Prostate gland (tissue), 2 donors: ENCODE results near the gene UBAP2L. TPM values are rescaled to one million over a fixed set of nuclear protein-coding genes. Genes with fewer than 3 reads are reported as not detected.
"Not testable (repeated sequence)": the region's sequence is repeated elsewhere in the genome, so short reads cannot be mapped to it uniquely, and the experiment has no call there.

Experiments
- DNase-seq: peaks from one replicate; pipeline ENCODE4 v3.0.0-alpha.2; 2019; ENCODE audit warnings: low spot score
- H3K27ac ChIP-seq, 2 donors: fragments of 200-600 bp; sonication (generic); 2 replicates each; pipeline ENCODE4 v1.5.1; 2017 to 2019
- H3K27me3 ChIP-seq: fragments of 200-600 bp; sonication (generic); replicated peaks from 2 replicates; pipeline ENCODE4 v1.5.1; 2019; ENCODE audit not compliant: insufficient read depth
- H3K36me3 ChIP-seq, 2 donors: fragments of 200-600 bp; sonication (generic); 1 replicate in 1 of 2; 2 replicates in 1 of 2; pipeline versions ENCODE4 v1.5.1 to v1.8.1; 2017 to 2019
- H3K4me1 ChIP-seq: fragments of 200-600 bp; sonication (generic); replicated peaks from 2 replicates; pipeline ENCODE4 v1.5.1; 2019
- H3K4me3 ChIP-seq, 2 donors: fragments of 200-600 bp; sonication (generic); 2 replicates each; pipeline ENCODE4 v1.5.1; 2017 to 2019
- H3K9me3 ChIP-seq: fragments of 200-600 bp; sonication (generic); 2 replicates; pipeline ENCODE4 v1.5.1; 2017
- POLR2A ChIP-seq: fragments of 450-650 bp; IDR thresholded peaks from one replicate; pipeline ENCODE4 v1.6.1; 2016; ENCODE audit warnings: antibody characterized with exemption, mild to moderate bottlenecking
- POLR2AphosphoS5 ChIP-seq: sonication (generic); formaldehyde crosslinking; IDR thresholded peaks from one replicate; pipeline ENCODE4 v1.6.1; 2017; ENCODE audit warnings: antibody characterized with exemption
- WGBS: methylation state at CpG from one replicate; pipeline ENCODE4 v1.1.5; 2018; 5-methylcytosine and 5-hydroxymethylcytosine counted together
- intact Hi-C: fragments of 100-400 bp; cut with DNase I; formaldehyde crosslinking; loops from one replicate; pipeline ENCODE4 v1.14.2; 2022
- total RNA-seq, 2 donors: library from RNA; depleted of rRNA; stranded (reverse); fragments of >200 nt; gene quantifications; one replicate each; pipeline ENCODE4 v1.1.0, GENCODE V29; 2016
- TF ChIP-seq, protein P1 (sequence below), 4 experiments: fragments of 200-600 bp in 2 of 4; fragments of 450-650 bp in 2 of 4; sonication (generic) in 2 of 4; IDR thresholded peaks; 1 replicate in 3 of 4; 2 replicates in 1 of 4; pipeline ENCODE4 v1.5.1; 2016 to 2019; ENCODE audit warnings: antibody characterized with exemption in 4 of 4, mild to moderate bottlenecking in 2 of 4, moderate library complexity in 2 of 4

The UBAP2L gene
- total RNA-seq, 2 donors from 2014 or later, result 51.1 to 121 TPM

DNA sequence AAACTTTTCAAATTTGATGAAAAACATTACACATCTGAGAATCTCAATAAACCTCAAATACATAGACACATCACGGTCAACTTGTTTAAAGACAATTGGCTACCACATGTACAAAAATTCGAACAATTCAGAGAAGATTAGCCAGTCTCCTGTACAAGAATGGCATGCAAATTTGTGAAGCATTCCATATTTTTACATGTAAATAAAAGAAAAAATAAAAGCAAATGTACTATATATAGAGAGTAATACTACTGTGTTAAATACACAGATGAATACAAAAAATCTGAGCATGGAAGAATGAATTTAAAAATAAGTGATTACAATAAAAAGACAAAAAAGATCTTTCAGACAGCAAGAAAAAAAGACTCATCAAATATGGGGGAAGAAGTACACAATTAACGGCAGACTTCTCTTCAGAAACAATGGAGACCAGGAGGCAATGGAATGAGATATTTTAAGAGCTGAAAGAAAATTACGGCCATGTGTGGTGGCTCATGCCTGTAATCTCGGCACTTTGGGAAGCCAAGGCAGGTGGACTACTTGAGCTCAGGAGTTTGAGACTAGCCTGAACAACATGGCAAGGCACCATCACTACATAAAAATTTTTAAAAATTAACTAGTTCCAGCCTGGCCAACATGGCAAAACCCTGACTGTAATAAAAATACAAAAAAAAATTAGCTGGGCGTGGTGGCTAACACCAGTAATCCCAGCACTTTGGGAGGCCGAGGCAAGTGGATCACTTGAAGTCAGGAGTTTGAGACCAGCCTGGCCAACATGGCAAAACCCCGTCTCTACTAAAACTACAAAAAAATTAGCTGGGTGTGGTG is 74.9 kb downstream of the UBAP2L start:
- Histone ChIP-seq H3K36me3 (no peaks in the 10 kb centered on the region), H3K27ac (no peak overlapping the region), H3K4me1 (no peaks in the 10 kb centered on the region), H3K4me3 (no peak overlapping the region), H3K27me3 (no peaks in the 10 kb centered on the region), H3K9me3 (no peaks in the 10 kb centered on the region)
- intact Hi-C loops, result no loop called here
- TF ChIP-seq, protein P1, sequence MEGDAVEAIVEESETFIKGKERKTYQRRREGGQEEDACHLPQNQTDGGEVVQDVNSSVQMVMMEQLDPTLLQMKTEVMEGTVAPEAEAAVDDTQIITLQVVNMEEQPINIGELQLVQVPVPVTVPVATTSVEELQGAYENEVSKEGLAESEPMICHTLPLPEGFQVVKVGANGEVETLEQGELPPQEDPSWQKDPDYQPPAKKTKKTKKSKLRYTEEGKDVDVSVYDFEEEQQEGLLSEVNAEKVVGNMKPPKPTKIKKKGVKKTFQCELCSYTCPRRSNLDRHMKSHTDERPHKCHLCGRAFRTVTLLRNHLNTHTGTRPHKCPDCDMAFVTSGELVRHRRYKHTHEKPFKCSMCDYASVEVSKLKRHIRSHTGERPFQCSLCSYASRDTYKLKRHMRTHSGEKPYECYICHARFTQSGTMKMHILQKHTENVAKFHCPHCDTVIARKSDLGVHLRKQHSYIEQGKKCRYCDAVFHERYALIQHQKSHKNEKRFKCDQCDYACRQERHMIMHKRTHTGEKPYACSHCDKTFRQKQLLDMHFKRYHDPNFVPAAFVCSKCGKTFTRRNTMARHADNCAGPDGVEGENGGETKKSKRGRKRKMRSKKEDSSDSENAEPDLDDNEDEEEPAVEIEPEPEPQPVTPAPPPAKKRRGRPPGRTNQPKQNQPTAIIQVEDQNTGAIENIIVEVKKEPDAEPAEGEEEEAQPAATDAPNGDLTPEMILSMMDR (IDR thresholded peaks at IDR 0.05), result no peak
- no peak for TF ChIP-seq POLR2A
- 78% methylated on average over 8 of the region's 8 CpGs for WGBS
- no peak for DNase-seq

DNA sequence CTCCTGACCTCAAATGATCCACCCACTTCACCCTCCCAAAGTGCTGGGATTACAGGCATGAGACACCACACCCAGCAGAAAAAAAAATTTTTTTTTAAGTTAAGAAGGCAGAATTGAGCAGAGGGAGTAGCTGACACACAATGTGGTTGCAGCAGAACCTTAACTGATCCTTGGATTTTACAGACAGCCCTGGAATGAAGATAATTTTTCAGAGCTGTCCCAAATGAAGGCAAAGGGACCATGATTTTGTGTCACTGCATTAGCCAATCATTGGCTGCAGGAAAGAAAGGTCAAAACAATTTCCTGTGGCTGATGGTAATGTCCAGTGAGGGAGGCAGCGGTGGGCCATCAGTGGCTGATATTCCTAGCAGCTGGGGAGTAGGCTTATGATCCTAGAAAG is 80.8 kb downstream of the UBAP2L start:
- no peak for TF ChIP-seq POLR2AphosphoS5
- TF ChIP-seq, protein P1 (IDR thresholded peaks at IDR 0.05), result no peak
- no peak for TF ChIP-seq POLR2A
- Histone ChIP-seq H3K27me3 (no peaks in the 10 kb centered on the region), H3K27ac (no peak overlapping the region), H3K4me1 (no peaks in the 10 kb centered on the region), H3K9me3 (no peaks in the 10 kb centered on the region), H3K36me3 (no peaks in the 10 kb centered on the region), H3K4me3 (no peak overlapping the region)
- WGBS, result 83% methylated on average over 1 of the region's 1 CpG
- no peak for DNase-seq
- intact Hi-C loops, result no loop called here

DNA sequence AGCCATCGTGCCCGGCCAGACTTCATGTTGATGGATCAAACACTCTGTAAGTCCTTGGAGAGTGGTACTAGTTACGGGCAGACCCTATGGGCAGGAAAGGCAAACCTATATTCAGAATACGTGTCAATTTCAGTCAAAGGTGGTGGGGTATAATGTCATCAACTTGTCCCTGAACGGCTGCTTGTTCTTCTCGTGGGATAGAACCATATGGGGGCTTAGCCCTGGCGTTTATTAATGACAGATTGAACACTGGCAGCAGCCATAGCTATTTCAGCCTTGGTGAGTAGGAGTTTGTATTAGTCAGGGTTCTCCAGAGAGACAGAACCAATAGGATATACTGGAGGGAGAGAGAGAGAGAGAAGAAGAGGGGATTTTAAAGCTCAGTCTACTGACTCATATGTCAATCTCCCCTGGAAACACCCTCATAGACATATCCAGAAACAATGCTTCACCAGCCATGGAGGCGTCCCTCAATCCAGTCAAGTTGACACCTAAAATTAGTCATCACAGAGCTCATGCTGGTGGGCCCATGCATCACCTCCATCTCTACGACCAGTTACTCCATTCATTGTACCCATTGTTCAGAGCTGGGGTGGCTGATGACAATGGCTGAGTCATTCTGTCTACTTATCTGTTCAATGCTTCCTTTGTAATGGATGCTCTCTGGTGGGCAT is 84.0 kb downstream of the UBAP2L start:
- TF ChIP-seq POLR2AphosphoS5, result no peak
- TF ChIP-seq POLR2A, result no peak
- TF ChIP-seq, protein P1 (IDR thresholded peaks at IDR 0.05), result no peak
- H3K27ac ChIP-seq, result no peak overlapping the region
- no peaks in the 10 kb centered on the region for H3K36me3 ChIP-seq
- no peaks in the 10 kb centered on the region for H3K9me3 ChIP-seq
- no peaks in the 10 kb centered on the region for H3K4me1 ChIP-seq
- WGBS, result 94% methylated on average over 9 of the region's 9 CpGs
- H3K27me3 ChIP-seq, result no peaks in the 10 kb centered on the region
- intact Hi-C loops, result no loop called here
- H3K4me3 ChIP-seq, result no peak overlapping the region
- DNase-seq, result no peak

DNA sequence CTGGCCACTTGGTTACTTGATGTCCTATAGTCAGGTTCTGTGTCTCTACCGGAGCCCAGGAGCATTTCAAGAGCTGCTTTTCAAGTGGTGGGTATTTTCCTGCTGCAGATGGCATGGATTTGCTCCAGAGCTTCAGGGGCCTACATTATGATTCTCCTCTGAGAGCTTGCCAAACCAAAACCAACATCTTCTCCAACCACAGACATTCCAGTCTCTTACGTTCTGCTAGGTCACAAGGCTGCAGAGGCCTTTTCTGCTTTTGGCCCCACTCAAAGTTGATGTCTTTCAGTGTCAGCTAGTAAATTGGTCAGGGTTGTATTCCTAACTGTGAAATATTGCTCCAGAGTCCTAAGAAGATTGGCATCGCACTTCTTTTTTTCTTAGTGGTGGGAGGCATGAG is 85.4 kb downstream of the UBAP2L start:
- WGBS, result 81% methylated on average over 3 of the region's 3 CpGs
- Histone ChIP-seq H3K4me3 (no peak overlapping the region), H3K27ac (no peak overlapping the region), H3K36me3 (no peaks in the 10 kb centered on the region), H3K27me3 (no peaks in the 10 kb centered on the region), H3K9me3 (no peaks in the 10 kb centered on the region), H3K4me1 (no peaks in the 10 kb centered on the region)
- no peak for DNase-seq
- intact Hi-C loops, result no loop called here
- no peak for TF ChIP-seq POLR2AphosphoS5
- TF ChIP-seq, protein P1 (IDR thresholded peaks at IDR 0.05), result no peak
- no peak for TF ChIP-seq POLR2A

DNA sequence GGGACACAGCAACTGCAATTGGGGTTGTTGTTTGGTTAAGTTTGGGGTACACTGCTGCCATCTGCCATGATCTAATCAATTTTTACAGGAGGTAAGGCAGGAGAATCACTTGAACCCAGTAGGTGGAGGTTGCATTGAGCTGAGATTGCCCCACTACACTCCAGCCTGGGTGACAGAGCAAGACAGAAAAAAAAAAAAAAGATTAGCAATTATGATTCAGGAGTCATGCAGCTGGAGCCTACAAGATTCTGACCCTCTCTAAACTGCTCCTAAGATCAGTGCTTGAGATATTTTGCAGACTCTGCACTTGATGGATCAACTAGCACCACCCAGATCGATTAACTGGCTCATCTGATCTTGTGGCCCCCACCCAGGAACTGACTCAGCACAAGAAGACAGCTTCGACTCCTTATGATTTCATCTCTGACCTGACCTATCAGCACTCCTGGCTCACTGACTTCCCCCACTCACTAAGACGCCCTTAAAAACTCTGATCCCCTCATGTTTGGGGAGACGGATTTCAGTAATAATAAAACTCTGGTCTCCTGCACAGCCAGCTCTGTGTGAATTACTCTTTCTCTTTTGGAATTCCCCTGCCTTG is 87.0 kb downstream of the UBAP2L start:
- H3K27me3 ChIP-seq, H3K4me3 ChIP-seq, intact Hi-C loops, H3K4me1 ChIP-seq, DNase-seq, H3K9me3 ChIP-seq, H3K27ac ChIP-seq, H3K36me3 ChIP-seq: not testable (repeated sequence)
- 63% methylated on average over 4 of the region's 4 CpGs for WGBS

DNA sequence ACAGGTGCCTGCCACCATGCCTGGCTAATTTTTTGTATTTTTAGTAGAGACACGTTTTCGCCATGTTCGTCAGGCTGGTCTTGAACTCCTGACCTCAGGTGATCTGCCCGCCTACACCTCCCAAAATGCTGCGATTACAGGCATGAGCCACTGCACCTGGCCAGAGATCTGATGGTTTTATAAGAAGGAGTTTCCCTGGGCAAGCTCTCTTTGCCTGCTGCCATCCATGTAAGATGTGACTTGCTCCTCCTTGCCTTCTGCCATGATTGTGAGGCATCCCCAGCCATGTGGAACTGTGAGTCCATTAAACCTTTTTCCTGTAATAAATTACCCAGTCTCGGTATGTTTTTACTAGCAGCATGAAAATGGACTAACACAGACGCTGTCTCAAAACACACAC is 88.4 kb downstream of the UBAP2L start:
- intact Hi-C loops, H3K27ac ChIP-seq, H3K36me3 ChIP-seq, DNase-seq, H3K27me3 ChIP-seq, H3K4me3 ChIP-seq, H3K9me3 ChIP-seq, H3K4me1 ChIP-seq: not testable (repeated sequence)
- WGBS, result 85% methylated on average over 7 of the region's 7 CpGs

DNA sequence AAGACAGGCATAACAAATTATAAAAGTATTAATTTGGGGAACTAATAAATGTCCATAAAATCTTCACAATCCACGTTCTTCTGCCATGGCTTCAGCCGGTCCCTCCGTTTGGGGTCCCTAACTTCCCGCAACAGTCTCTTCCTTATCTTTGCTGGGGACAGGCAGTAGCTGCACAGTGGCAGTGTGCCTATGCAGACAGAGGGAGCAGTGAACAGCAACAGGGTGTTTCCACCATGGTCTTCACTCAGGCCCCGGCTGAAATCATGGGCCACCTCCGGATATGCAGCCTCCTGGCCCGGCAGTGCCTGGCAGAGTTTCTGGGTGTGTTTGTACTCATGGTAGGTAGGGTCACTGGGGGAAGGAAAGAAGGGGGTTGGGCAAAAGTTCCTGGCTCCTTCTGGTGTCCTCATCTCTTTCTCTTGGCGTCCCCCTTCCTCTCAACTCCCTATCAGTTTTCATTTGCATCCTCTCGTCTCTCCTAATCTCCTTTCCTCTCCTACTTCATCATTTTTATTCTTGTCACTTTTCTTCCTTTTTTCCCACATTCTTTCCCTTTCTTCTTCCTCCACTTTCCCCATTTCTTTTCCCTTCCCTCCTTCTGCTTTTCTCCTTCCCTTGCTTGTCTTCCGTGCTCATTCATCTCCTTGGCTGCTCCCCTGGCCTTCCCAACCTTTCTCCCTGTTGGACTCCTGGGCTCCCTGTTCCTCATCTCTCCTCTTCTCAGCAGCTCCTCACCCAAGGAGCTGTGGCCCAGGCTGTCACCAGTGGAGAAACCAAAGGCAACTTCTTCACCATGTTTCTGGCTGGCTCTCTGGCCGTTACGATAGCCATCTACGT is 91.7 kb downstream of the UBAP2L start:
- 69% methylated on average over 13 of the region's 13 CpGs for WGBS
- H3K27me3 ChIP-seq, H3K4me1 ChIP-seq, H3K4me3 ChIP-seq, intact Hi-C loops, H3K27ac ChIP-seq, H3K9me3 ChIP-seq, H3K36me3 ChIP-seq, DNase-seq: not testable (repeated sequence)
